Activated B cell treated with CpG ODN at 0.5 μM for 24 hours (primary cell): Measurements from ENCODE around the gene TEX53. TPM values are rescaled to one million over a fixed set of nuclear protein-coding genes. Genes with fewer than 3 reads are reported as not detected.
A peak's percentile ranks its signal among the peaks of the same experiment; 100 is the strongest.

Experiments
- ATAC-seq: fragments of 200-7000 bp; cut with Tn5 transposase; one replicate; pipeline ENCODE4 v1.10.0; 2021; ENCODE audit warnings: low read depth, mild to moderate bottlenecking, moderate library complexity
- CTCF ChIA-PET: fragments of 350-600 bp; sonication (Branson Sonifier 250); formaldehyde crosslinking; loops from one replicate; lab custom pipeline; 2021; ENCODE audit warnings: antibody characterized with exemption; lab: Charles Lee
- POLR2A ChIA-PET: fragments of 350-600 bp; sonication (Branson Sonifier 250); formaldehyde crosslinking; loops from one replicate; lab custom pipeline; 2021; ENCODE audit warnings: antibody characterized with exemption; lab: Charles Lee
- DNase-seq: peaks from one replicate; pipeline ENCODE4 v3.0.0; 2022
- H3K27ac Mint-ChIP-seq: one replicate; pipeline ENCODE4 v1.8.0; 2020; ENCODE audit warnings: mixed read lengths
- H3K27me3 Mint-ChIP-seq: one replicate; pipeline ENCODE4 v1.8.0; 2021; ENCODE audit warnings: mixed read lengths
- H3K36me3 Mint-ChIP-seq: one replicate; pipeline ENCODE4 v1.8.0; 2021; ENCODE audit warnings: low read depth, mixed read lengths
- H3K4me1 Mint-ChIP-seq: one replicate; pipeline ENCODE4 v1.8.0; 2021; ENCODE audit warnings: mixed read lengths
- H3K4me3 Mint-ChIP-seq: one replicate; pipeline ENCODE4 v1.8.0; 2020; ENCODE audit warnings: mild to moderate bottlenecking, mixed read lengths
- H3K9me3 Mint-ChIP-seq: one replicate; pipeline ENCODE4 v1.8.0; 2020; ENCODE audit warnings: mixed read lengths
- CTCF ChIP-seq: fragments of 200-600 bp; IDR thresholded peaks from one replicate; pipeline ENCODE4 v1.8.0; 2022; ENCODE audit warnings: antibody characterized with exemption, mild to moderate bottlenecking
- intact Hi-C: fragments of 100-400 bp; cut with micrococcal nuclease; formaldehyde crosslinking; loops from one replicate; pipeline ENCODE4 v1.15.1; 2024
- total RNA-seq: library from RNA; stranded (reverse); gene quantifications from 2 replicates; pipeline ENCODE4 v1.2.3, GENCODE V29; 2022

Gene TEX53
- total RNA-seq, 1 donor from 2014 or later, result not detected

- CTCF ChIA-PET, result no interaction called here
- DNase-seq (no peak), ATAC-seq (no peak)
- POLR2A ChIA-PET, result interaction anchor here (0.5 to 0.6 kb wide), 2 partner anchors 68 to 107 kb away, joined by 3 to 4 read pairs; no protein-coding TSS in a partner anchor
- Mint-ChIP-seq H3K36me3 (peaks cover 87% of the 10 kb centered on the region), H3K4me1 (peaks cover 10% of the 10 kb centered on the region), H3K27me3 (no peaks in the 10 kb centered on the region), H3K27ac (no peak overlapping the region), H3K9me3 (peaks cover 4% of the 10 kb centered on the region), H3K4me3 (no peak overlapping the region)
- TF ChIP-seq CTCF, result no peak
- intact Hi-C loops, result no loop called here
Observed at GRCh38 chr9:114643001-114643400, 14.6 kb downstream of the TEX53 start.

GRCh38 chr9:114641967-114642366, 15.6 kb downstream of the TEX53 start:
- Mint-ChIP-seq H3K27ac (peak overlapping the region; percentile 74), H3K36me3 (peaks cover 87% of the 10 kb centered on the region), H3K27me3 (no peaks in the 10 kb centered on the region), H3K4me1 (peaks cover 10% of the 10 kb centered on the region), H3K4me3 (no peak overlapping the region), H3K9me3 (no peaks in the 10 kb centered on the region)
- ChIA-PET POLR2A (no interaction called here), CTCF (no interaction called here)
- TF ChIP-seq CTCF, result no peak
- DNase-seq (no peak), ATAC-seq (no peak)
- intact Hi-C loops, result no loop called here

- POLR2A ChIA-PET, result no interaction called here
- H3K36me3 Mint-ChIP-seq, result peaks cover 84% of the 10 kb centered on the region
Observed at GRCh38 chr9:114638404-114638803, 19.2 kb downstream of the TEX53 start.

GRCh38 chr9:114634387-114634786, 23.2 kb downstream of the TEX53 start:
- Mint-ChIP-seq H3K36me3 (peaks cover 94% of the 10 kb centered on the region), H3K27ac (no peak overlapping the region), H3K9me3 (no peaks in the 10 kb centered on the region), H3K4me1 (no peaks in the 10 kb centered on the region), H3K27me3 (no peaks in the 10 kb centered on the region), H3K4me3 (no peak overlapping the region)
- ChIA-PET CTCF (interaction anchor here (1.5 kb wide), 1 partner anchor 19 kb away, joined by 3 read pairs; no protein-coding TSS in a partner anchor), POLR2A (no interaction called here)
- intact Hi-C loops, result no loop called here
- ATAC-seq (no peak), DNase-seq (no peak)
- no peak for TF ChIP-seq CTCF

More at GRCh38 chr9:114638404-114638803, 19.2 kb downstream of the TEX53 start:
- Mint-ChIP-seq H3K9me3 (no peaks in the 10 kb centered on the region), H3K27me3 (no peaks in the 10 kb centered on the region), H3K4me1 (peaks cover 10% of the 10 kb centered on the region), H3K4me3 (no peak overlapping the region), H3K27ac (no peak overlapping the region)
- ATAC-seq (no peak), DNase-seq (no peak)
- CTCF ChIA-PET, result interaction anchor here (1.6 to 1.7 kb wide), 2 partner anchors 15 to 46 kb away, joined by 4 to 5 read pairs; no protein-coding TSS in a partner anchor
- intact Hi-C loops, result no loop called here
- TF ChIP-seq CTCF, result no peak

GRCh38 chr9:114633438-114634089, 24.0 kb downstream of the TEX53 start:
- DNase-seq (no peak), ATAC-seq (no peak)
- peaks cover 94% of the 10 kb centered on the region for H3K36me3 Mint-ChIP-seq
- H3K4me1 Mint-ChIP-seq, result no peaks in the 10 kb centered on the region
- H3K27me3 Mint-ChIP-seq, result no peaks in the 10 kb centered on the region
- H3K27ac Mint-ChIP-seq, result no peak overlapping the region
- H3K4me3 Mint-ChIP-seq, result no peak overlapping the region
- H3K9me3 Mint-ChIP-seq, result no peaks in the 10 kb centered on the region
- ChIA-PET CTCF (interaction anchor here (1.5 kb wide), 1 partner anchor 20 kb away, joined by 3 read pairs; no protein-coding TSS in a partner anchor), POLR2A (no interaction called here)
- no peak for TF ChIP-seq CTCF
- intact Hi-C loops, result no loop called here
